Measurements from ENCODE around the gene PTCHD1.

- TF ChIP-seq POLR2A (IDR thresholded peaks at IDR 0.05; ENCODE audit: borderline replicate concordance, extremely low read depth, insufficient read depth, insufficient read length) (no peak), POLR2AphosphoS5 (IDR thresholded peaks at IDR 0.05; ENCODE audit: low read depth, low read length) (no peak), CTCF (IDR thresholded peaks at IDR 0.05 in 2 of 3, conservative IDR thresholded peaks at IDR 0.05 in 1 of 3; ENCODE audit: borderline replicate concordance in 1 of 3, insufficient read depth in 1 of 3, low read depth in 2 of 3, low read length in 2 of 3) (no peak), ZNF274 (IDR thresholded peaks at IDR 0.05; ENCODE audit: low read depth, low read length) (no peak), RAD21 (IDR thresholded peaks at IDR 0.05; ENCODE audit: low read depth) (no peak), ZFX (IDR thresholded peaks at IDR 0.05) (no peak), EZH2 (IDR thresholded peaks at IDR 0.05) (no peak)
These were observed 38.6 kb downstream of the PTCHD1 start for GRCh38 chrX:23373129-23373804.
